GM12864 (cell line): Measurements from ENCODE around the gene SYCP2.
"Not testable (repeated sequence)": the region's sequence is repeated elsewhere in the genome, so short reads cannot be mapped to it uniquely, and the experiment has no call there.

Experiments
- DNase-seq: peaks from one replicate; pipeline ENCODE4 v3.0.0-alpha.2; 2011; ENCODE audit warnings: low read depth
- H3K4me3 ChIP-seq: 2 replicates; pipeline ENCODE4 v1.5.1; 2011; ENCODE audit warnings: mild to moderate bottlenecking, low read depth, low read length, control low read depth
- CTCF ChIP-seq: IDR thresholded peaks from 2 replicates; pipeline ENCODE4 v1.5.1; 2011; ENCODE audit warnings: low read depth, mild to moderate bottlenecking, moderate library complexity, low read length, control low read depth, inconsistent platforms; ENCODE audit errors: missing control alignments

The SYCP2 gene

DNA sequence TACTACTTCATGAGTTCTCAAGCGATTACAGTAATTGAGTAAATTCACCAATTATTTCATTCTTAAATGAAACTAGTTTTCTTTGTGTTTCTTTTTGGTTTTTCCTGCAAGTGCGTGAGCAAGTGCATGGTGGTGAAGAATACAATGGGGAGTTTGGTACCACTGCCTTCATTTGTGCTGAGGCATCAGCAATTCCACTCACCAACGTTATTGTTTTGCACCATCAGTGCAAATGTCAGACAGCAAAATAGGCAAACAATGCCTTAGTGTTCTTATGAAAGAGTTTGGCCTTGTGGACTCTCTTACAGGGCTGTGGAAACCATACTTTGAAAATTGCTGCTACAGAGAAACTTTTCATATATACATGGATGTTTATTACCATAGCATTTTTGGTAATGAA lies 33.0 kb upstream of the SYCP2 start:
- no peak for DNase-seq
- no peak overlapping the region for H3K4me3 ChIP-seq

GRCh38 chr20:59962155-59962554 lies 28.7 kb upstream of the SYCP2 start:
- no peak for DNase-seq
- no peak for TF ChIP-seq CTCF
- H3K4me3 ChIP-seq = no peak overlapping the region

More for the DNA sequence above, 33.0 kb upstream of the SYCP2 start:
- TF ChIP-seq CTCF = no peak

DNA sequence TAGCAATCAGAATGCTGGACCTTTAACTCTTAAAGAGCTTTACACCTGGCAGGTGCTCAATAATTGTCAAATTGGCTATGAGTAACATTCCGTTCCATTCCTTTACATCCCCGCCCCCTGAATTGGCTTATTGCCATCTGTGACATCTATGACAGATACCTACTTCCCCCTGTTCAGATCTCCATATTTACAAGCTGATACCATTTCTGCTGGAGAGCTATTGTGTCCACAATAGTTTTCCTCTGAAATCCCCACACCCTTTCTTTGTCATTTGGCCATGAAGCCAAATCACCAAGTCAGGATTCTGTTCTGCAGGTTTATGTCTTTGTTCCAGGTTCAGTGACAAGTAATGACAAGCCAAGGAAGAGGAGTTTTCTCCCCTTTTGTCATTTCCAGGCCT lies 28.0 kb upstream of the SYCP2 start:
- DNase-seq = no peak
- H3K4me3 ChIP-seq = no peak overlapping the region
- no peak for TF ChIP-seq CTCF

GRCh38 chr20:59958626-59959025 lies 25.2 kb upstream of the SYCP2 start:
- no peak overlapping the region for H3K4me3 ChIP-seq
- DNase-seq = no peak
- TF ChIP-seq CTCF = no peak

DNA sequence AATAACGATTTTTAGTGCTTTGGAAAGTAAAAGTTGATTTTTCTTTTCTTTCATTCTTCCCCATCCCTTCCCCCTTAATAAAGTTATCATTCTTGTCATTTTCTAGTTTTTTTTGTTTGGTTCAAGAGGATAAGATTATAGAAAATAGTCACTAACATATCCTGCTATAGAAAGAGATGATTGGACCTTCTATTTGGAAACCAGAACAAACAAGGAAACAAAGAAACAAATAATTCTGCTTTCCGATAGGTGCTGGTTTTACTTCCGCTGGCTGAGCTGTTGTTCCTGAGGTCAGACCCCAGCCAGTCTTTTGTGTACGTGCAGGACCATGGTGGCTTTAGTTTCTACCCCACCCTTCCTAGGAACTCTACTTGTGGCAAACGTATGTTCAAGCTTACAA lies 24.7 kb upstream of the SYCP2 start, which contains the start of gene CDH26:
Gene CDH26 (plus strand): TSS at position 301 of the 400 bp plus-strand sequence. CDS start 304 bp downstream, outside the sequence.
- no peak for TF ChIP-seq CTCF
- no peak within 1 kb of the TSS for H3K4me3 ChIP-seq
- DNase-seq = no peak

GRCh38 chr20:59957568-59957967 lies 24.1 kb upstream of the SYCP2 start:
- H3K4me3 ChIP-seq, DNase-seq: not testable (repeated sequence)

DNA sequence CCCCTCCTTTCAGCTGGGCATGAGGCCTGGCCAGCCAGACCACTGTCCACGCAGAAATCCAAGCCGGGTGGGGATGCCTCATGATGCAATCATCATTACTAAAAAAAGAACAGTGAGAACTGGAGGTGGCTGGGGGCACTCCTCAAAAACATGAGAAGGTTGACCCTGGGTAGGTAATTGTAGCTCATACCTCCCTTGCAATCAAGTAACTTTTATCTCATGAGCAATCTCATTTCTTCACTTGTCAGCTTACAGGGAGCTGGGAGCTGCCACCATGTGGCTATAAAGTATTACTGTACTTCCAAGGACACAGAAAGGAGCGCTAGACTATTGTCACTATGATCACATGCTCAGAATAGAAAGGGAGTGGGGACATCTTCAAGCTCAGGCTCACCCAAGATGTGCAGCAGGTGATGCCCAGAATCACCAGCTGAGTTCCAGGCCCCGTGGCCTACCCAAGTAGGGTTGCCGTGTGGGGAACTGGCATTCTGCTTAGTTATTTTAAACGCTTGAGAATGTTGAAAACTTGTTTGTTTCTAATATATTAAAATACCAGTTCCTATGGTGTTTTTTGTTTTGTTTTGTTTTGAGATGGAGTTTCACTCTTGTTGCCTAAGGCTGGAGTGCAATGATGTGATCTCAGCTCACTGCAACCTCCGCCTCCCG lies 21.8 kb upstream of the SYCP2 start:
- H3K4me3 ChIP-seq = no peak overlapping the region
- DNase-seq = no peak
- TF ChIP-seq CTCF = peak; percentile 36
